Osteoblast (primary cell): ENCODE results near the gene CUEDC1. TPM values are rescaled to one million over a fixed set of nuclear protein-coding genes. Genes with fewer than 3 reads are reported as not detected.

ENCODE experiments used
- DNase-seq: peaks from one replicate; pipeline ENCODE4 v3.0.0; 2011; ENCODE audit warnings: low spot score, mixed read lengths; ENCODE audit not compliant: insufficient read length; ENCODE audit errors: missing footprints
- H2AFZ ChIP-seq: 2 replicates; pipeline ENCODE4 v1.6.0; 2011; ENCODE audit warnings: mild to moderate bottlenecking, low read length
- H3K27ac ChIP-seq: 2 replicates; pipeline ENCODE4 v1.5.1; 2011; ENCODE audit warnings: mild to moderate bottlenecking, low read depth, low read length, moderate library complexity
- H3K27me3 ChIP-seq: 2 replicates; pipeline ENCODE4 v1.6.0; 2012; ENCODE audit warnings: mild to moderate bottlenecking, control low read depth, inconsistent platforms, low read length, moderate library complexity; ENCODE audit not compliant: insufficient read depth
- H3K36me3 ChIP-seq: 2 replicates; pipeline ENCODE4 v1.5.1; 2011; ENCODE audit warnings: mild to moderate bottlenecking, low read length, control low read depth, moderate library complexity; ENCODE audit not compliant: insufficient read depth
- H3K4me1 ChIP-seq: 2 replicates; pipeline ENCODE4 v1.5.1; 2011; ENCODE audit warnings: mild to moderate bottlenecking, low read length, control low read depth, moderate library complexity; ENCODE audit not compliant: insufficient read depth
- H3K4me2 ChIP-seq: 2 replicates; pipeline ENCODE4 v1.6.0; 2011; ENCODE audit warnings: mild to moderate bottlenecking, low read length; ENCODE audit not compliant: insufficient read depth
- H3K4me3 ChIP-seq: fragments of 200-600 bp; sonication (generic); 3 replicates; pipeline ENCODE4 v1.5.1; 2012; ENCODE audit warnings: mild to moderate bottlenecking, low read length, inconsistent platforms; ENCODE audit not compliant: insufficient read depth
- H3K79me2 ChIP-seq: 2 replicates; pipeline ENCODE4 v1.6.0; 2012; ENCODE audit warnings: mild to moderate bottlenecking, low read length, control low read depth, inconsistent platforms; ENCODE audit not compliant: insufficient read depth
- H3K9me3 ChIP-seq: 2 replicates; pipeline ENCODE4 v1.5.1; 2011; ENCODE audit warnings: low read depth, low read length, control low read depth
- H4K20me1 ChIP-seq: 2 replicates; pipeline ENCODE4 v1.6.0; 2012; ENCODE audit warnings: mild to moderate bottlenecking, low read length, control low read depth; ENCODE audit not compliant: insufficient read depth
- total RNA-seq: library from RNA; depleted of rRNA; stranded (reverse); fragments of >200 nt; gene quantifications from 2 replicates; pipeline ENCODE4 v1.2.3, GENCODE V29; 2012
- TF ChIP-seq, protein P1 (sequence below): IDR thresholded peaks from 2 replicates; pipeline ENCODE4 v1.5.1; 2011; ENCODE audit warnings: mild to moderate bottlenecking, low read depth, low read length, moderate library complexity; ENCODE audit errors: extremely low read depth

CUEDC1 gene
- total RNA-seq, 1 donor = 21.0 TPM

DNA sequence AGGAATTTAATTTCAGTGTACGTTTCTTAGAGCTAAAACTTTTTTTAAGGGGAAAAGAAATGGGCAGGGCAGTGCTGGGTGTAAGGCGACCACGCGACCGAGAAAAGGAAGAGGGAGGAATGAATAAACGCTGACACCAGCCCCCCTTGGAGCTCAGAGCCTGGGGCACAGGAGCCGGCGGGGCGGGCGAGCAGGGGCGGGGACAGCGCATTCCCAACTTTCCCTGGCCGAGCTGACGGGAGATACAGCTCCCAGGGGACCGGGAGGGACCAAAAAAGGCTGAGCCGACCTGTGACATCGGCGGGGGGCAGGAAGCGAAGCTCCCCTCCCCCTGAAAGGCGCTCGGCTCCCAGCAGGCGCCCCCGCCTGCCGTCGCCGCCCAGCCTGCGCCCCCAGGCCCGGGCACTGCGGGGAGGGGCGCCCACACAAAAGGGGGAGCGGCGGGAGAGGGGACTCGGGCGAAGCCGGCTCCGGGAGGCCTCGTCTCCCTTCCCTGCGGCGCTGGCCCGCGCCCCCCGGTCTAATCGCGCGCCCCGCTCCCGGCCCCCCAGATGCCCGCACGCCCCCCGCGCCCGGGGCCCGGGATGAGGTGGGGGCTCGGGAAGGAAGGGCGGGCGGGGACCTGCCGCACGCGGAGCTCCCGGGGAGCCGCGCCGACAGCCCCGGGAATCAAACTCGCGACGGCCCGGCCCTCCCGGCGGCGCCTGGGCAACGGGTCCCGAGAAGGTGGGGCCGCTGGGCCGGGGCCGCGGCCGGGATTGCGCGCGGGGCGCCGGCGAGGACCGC is 622 bp downstream of the CUEDC1 start:
- Histone ChIP-seq H3K9me3 (no peaks in the 10 kb centered on the region), H3K79me2 (peaks cover 44% of the 10 kb centered on the region), H3K4me1 (peaks cover 40% of the 10 kb centered on the region), H3K27ac (peak overlapping the region; percentile 11), H3K36me3 (no peaks in the 10 kb centered on the region), H4K20me1 (no peaks in the 10 kb centered on the region), H2AFZ (no peak overlapping the region), H3K4me2 (peak overlapping the region; percentile 47), H3K27me3 (no peaks in the 10 kb centered on the region), H3K4me3 (peak overlapping the region; percentile 80)
- TF ChIP-seq, protein P1, sequence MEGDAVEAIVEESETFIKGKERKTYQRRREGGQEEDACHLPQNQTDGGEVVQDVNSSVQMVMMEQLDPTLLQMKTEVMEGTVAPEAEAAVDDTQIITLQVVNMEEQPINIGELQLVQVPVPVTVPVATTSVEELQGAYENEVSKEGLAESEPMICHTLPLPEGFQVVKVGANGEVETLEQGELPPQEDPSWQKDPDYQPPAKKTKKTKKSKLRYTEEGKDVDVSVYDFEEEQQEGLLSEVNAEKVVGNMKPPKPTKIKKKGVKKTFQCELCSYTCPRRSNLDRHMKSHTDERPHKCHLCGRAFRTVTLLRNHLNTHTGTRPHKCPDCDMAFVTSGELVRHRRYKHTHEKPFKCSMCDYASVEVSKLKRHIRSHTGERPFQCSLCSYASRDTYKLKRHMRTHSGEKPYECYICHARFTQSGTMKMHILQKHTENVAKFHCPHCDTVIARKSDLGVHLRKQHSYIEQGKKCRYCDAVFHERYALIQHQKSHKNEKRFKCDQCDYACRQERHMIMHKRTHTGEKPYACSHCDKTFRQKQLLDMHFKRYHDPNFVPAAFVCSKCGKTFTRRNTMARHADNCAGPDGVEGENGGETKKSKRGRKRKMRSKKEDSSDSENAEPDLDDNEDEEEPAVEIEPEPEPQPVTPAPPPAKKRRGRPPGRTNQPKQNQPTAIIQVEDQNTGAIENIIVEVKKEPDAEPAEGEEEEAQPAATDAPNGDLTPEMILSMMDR = no peak
- peak; percentile 91 for DNase-seq

DNA sequence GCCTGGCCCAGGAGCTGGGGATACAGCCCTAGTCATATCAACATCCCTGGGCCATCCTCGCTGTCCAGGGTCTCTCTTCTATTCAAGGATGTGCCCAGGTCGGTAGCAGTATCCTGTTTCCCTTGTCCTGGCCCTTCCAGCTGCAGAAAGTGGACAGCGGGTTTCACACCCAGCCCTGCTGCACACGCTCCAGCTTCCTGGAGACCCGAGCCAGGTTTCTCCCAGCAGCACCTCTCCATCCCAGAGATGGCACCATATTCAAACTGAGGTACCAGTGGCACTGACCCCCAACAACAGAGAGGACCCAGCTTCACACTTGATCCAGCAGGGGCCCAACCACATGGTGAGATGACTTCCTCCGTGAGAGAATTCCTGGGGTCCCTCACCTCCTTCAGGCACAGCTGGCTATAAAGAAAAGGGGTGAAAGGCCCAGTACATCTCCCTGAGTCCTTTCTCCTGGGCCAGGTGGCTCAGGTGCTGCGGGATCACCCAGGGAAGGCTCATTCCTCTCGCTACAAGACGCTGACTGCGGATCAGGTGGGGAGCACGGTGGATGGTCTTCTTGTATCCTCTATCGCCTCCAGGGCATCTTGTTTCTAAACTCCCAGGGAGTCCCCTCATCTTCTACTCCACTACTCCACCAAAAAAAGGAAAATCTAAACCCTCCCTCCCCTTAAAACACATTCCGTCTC is 1.4 kb downstream of the CUEDC1 start:
- peak overlapping the region; percentile 11 for H3K27ac ChIP-seq
- no peak for DNase-seq
- H4K20me1 ChIP-seq = no peaks in the 10 kb centered on the region
- TF ChIP-seq, protein P1 = no peak
- peak overlapping the region; percentile 47 for H3K4me2 ChIP-seq
- peaks cover 47% of the 10 kb centered on the region for H3K4me1 ChIP-seq
- no peaks in the 10 kb centered on the region for H3K9me3 ChIP-seq
- no peaks in the 10 kb centered on the region for H3K36me3 ChIP-seq
- H3K4me3 ChIP-seq = peak overlapping the region; percentile 80
- no peak overlapping the region for H2AFZ ChIP-seq
- no peaks in the 10 kb centered on the region for H3K27me3 ChIP-seq
- peaks cover 44% of the 10 kb centered on the region for H3K79me2 ChIP-seq

DNA sequence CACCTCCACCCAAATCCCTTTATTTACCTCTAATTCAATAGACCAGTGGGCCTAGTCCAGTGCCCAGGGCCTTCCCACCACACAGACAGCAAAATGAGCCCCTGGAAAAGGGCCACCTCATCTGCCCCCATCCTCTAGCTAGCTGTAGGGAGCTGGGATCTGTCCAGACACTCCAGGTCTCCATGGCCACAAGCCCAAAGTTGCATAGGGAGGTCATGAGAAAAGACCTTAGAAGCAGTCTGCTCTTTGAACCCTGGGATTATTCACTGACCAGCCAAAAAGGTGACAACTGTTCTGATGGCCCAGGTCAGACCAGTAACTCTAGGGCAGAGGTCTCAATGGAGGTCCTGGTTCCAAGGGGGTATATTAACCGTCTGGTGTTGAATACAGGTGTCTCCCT is 2.0 kb downstream of the CUEDC1 start:
- no peak overlapping the region for H2AFZ ChIP-seq
- H4K20me1 ChIP-seq = no peaks in the 10 kb centered on the region
- H3K27ac ChIP-seq = no peak overlapping the region
- H3K4me2 ChIP-seq = no peak overlapping the region
- no peaks in the 10 kb centered on the region for H3K9me3 ChIP-seq
- H3K79me2 ChIP-seq = peaks cover 45% of the 10 kb centered on the region
- DNase-seq = peak; percentile 74
- no peaks in the 10 kb centered on the region for H3K27me3 ChIP-seq
- H3K4me1 ChIP-seq = peaks cover 53% of the 10 kb centered on the region
- no peak overlapping the region for H3K4me3 ChIP-seq
- no peaks in the 10 kb centered on the region for H3K36me3 ChIP-seq
- TF ChIP-seq, protein P1 = no peak

DNA sequence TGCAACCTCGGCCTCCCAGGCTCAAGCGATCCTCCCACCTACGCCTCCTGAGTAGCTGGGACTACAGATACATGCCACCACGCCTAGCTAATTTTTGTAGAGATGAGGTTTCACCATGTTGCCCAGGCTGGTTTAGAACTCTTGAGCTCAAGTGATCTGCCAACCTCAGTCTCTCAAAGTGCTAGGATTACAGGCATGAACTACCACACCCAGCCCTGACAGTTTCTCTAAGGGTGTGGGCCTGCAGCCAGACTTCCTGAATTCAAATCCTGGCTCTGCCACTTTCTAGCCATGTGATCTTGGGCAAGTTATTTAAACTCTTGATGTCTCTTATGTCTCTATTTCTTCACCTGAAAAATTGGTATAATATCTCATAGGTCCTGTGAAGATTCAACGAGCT is 5.6 kb downstream of the CUEDC1 start:
- TF ChIP-seq, protein P1 = no peak
- Histone ChIP-seq H3K9me3 (no peaks in the 10 kb centered on the region), H2AFZ (no peak overlapping the region), H3K4me1 (peaks cover 70% of the 10 kb centered on the region), H3K27ac (peak overlapping the region; percentile 49), H3K27me3 (no peaks in the 10 kb centered on the region), H3K4me3 (no peak overlapping the region), H3K36me3 (no peaks in the 10 kb centered on the region), H4K20me1 (no peaks in the 10 kb centered on the region), H3K79me2 (peaks cover 63% of the 10 kb centered on the region), H3K4me2 (no peak overlapping the region)
- no peak for DNase-seq
